HG03354 (cell line): ENCODE results near the gene WASF3.

Source experiments
- ATAC-seq: cut with Tn5 transposase; IDR thresholded peaks from one replicate; pipeline ENCODE4 v1.9.1; 2021; ENCODE audit warnings: mild to moderate bottlenecking; ENCODE audit not compliant: unreplicated experiment, poor library complexity, severe bottlenecking

The WASF3 gene

GRCh38 chr13:26557393-26558073 is at the start of gene WASF3:
WASF3 (plus strand) TSS chr13:26557683; CDS start chr13:26642271, 84,588 bp downstream.
- peak; percentile 95 for ATAC-seq

GRCh38 chr13:26508885-26509284 is 48.6 kb upstream of the WASF3 start:
- ATAC-seq: no peak

- ATAC-seq: no peak
These were observed 48.0 kb upstream of the WASF3 start for GRCh38 chr13:26509491-26509890.

- ATAC-seq: no peak
These were observed 43.6 kb upstream of the WASF3 start for GRCh38 chr13:26513931-26514330.

GRCh38 chr13:26515721-26516120 is 41.8 kb upstream of the WASF3 start:
- no peak for ATAC-seq

GRCh38 chr13:26517936-26518335 is 39.5 kb upstream of the WASF3 start:
- ATAC-seq: no peak

GRCh38 chr13:26518451-26518959 is 39.0 kb upstream of the WASF3 start:
- no peak for ATAC-seq

- ATAC-seq: no peak
These were observed 34.9 kb upstream of the WASF3 start for GRCh38 chr13:26522571-26522970.

GRCh38 chr13:26523007-26523406 is 34.5 kb upstream of the WASF3 start:
- ATAC-seq: no peak

- no peak for ATAC-seq
These were observed 32.0 kb upstream of the WASF3 start for GRCh38 chr13:26525528-26525927.

GRCh38 chr13:26526702-26527216 is 30.7 kb upstream of the WASF3 start:
- ATAC-seq: no peak

- ATAC-seq: no peak
These were observed 29.0 kb upstream of the WASF3 start for GRCh38 chr13:26528527-26528926.

- no peak for ATAC-seq
These were observed 28.0 kb upstream of the WASF3 start for GRCh38 chr13:26529441-26529840.

- ATAC-seq: no peak
These were observed 25.7 kb upstream of the WASF3 start for GRCh38 chr13:26531742-26532141.

- ATAC-seq: no peak
These were observed 23.3 kb upstream of the WASF3 start for GRCh38 chr13:26534036-26534726.

- no peak for ATAC-seq
These were observed 18.8 kb upstream of the WASF3 start for GRCh38 chr13:26538363-26539317.

GRCh38 chr13:26539738-26540292 is 17.7 kb upstream of the WASF3 start:
- ATAC-seq: no peak

GRCh38 chr13:26540334-26540733 is 17.1 kb upstream of the WASF3 start:
- ATAC-seq: no peak

- ATAC-seq: no peak
These were observed 16.4 kb upstream of the WASF3 start for GRCh38 chr13:26541041-26541440.
